ENCODE measurements around the gene RBBP8NL.

Gene RBBP8NL

GRCh38 chr20:62371588-62372041 is 55.7 kb downstream of the RBBP8NL start:
- no peak for DNase-seq (ENCODE audit: extremely low read depth, low read depth)
- no peak overlapping the region for H3K4me3 ChIP-seq (replicated peaks; ENCODE audit: low read depth, low read length)
- TF ChIP-seq, protein P1, sequence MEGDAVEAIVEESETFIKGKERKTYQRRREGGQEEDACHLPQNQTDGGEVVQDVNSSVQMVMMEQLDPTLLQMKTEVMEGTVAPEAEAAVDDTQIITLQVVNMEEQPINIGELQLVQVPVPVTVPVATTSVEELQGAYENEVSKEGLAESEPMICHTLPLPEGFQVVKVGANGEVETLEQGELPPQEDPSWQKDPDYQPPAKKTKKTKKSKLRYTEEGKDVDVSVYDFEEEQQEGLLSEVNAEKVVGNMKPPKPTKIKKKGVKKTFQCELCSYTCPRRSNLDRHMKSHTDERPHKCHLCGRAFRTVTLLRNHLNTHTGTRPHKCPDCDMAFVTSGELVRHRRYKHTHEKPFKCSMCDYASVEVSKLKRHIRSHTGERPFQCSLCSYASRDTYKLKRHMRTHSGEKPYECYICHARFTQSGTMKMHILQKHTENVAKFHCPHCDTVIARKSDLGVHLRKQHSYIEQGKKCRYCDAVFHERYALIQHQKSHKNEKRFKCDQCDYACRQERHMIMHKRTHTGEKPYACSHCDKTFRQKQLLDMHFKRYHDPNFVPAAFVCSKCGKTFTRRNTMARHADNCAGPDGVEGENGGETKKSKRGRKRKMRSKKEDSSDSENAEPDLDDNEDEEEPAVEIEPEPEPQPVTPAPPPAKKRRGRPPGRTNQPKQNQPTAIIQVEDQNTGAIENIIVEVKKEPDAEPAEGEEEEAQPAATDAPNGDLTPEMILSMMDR (IDR thresholded peaks at IDR 0.05; ENCODE audit: low read depth, low read length, missing control alignments): no peak

DNA sequence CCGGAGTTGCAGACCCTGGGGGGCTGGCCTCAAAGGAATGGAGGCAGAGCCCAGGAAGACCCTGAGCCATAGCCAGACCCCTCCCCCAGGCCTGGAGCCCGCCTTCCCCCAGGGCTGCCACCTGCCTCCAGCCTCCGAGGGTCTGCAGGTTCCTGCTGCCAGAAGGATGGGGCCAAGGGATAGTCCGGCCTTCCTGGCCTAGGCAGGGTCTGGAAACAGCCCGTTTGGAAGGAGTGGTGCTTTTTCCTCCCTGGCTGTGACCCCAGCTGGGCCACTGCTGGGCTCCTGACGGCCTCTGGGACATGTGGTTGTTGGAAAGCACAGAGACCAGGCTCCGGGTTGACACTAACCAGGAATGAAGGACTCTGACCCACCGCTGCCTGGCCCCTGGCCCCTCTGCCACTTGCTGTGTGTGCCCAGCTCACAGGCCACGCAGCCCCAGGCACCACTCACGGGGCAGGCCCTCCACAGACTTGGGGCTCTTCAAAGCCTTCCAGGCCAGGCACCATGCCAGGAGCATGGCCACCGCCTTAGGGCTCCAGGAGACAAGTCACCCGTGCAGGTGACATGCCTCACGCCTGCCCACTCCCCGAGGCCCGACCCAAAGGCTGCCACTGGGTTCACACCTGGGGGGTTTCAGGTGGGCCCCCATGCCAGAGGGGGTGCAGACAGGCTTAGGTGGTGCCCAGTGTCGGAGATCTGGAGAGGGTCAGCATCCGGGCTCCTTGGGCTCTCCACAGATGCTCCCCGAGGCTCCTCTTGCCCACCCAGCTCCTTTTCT is 56.3 kb downstream of the RBBP8NL start:
- no peak for DNase-seq (ENCODE audit: extremely low read depth, low read depth)
- TF ChIP-seq, protein P1 (IDR thresholded peaks at IDR 0.05; ENCODE audit: low read depth, low read length, missing control alignments): no peak
- no peak overlapping the region for H3K4me3 ChIP-seq (replicated peaks; ENCODE audit: low read depth, low read length)

DNA sequence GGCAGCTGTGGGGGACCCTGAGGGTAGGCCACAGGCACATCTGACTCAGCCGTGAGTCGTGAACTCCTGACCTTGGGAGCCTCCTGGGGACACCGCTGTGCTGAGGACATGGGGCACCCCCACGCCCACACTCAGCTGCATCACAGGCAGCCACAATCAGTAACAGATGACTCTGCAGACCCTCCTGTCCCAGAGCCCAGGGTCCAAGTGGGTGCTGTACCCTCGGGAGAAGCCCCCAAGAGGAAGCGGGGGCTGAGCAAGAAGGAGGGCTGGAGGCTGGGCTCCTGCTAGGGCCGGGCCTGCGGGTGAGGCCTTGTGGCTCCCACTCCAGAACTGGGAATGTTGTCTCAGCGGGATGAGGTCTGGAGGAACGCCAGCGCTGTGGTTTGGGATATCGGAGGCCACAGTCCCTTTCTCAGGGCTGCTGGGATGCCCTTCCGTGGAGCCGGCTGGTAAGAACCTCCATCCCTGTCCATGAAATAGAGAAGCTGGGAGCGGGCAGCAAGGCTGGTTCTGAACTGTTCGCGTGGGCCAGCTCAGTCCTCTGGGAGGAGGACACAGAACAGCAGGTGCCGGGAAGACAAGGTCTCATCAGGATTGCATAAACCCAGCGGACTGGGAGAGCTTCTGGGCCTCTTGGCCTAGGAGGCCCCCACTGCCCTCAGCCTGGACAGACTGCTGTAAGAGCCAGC is 57.1 kb downstream of the RBBP8NL start:
- peak; percentile 54 for DNase-seq (ENCODE audit: extremely low read depth, low read depth)
- TF ChIP-seq, protein P1 (IDR thresholded peaks at IDR 0.05; ENCODE audit: low read depth, low read length, missing control alignments): no peak
- no peak overlapping the region for H3K4me3 ChIP-seq (replicated peaks; ENCODE audit: low read depth, low read length)

- no peak for DNase-seq (ENCODE audit: extremely low read depth, low read depth)
- TF ChIP-seq, protein P1 (IDR thresholded peaks at IDR 0.05; ENCODE audit: low read depth, low read length, missing control alignments): no peak
- no peak overlapping the region for H3K4me3 ChIP-seq (replicated peaks; ENCODE audit: low read depth, low read length)
Measured at GRCh38 chr20:62369815-62370114, 57.6 kb downstream of the RBBP8NL start.

DNA sequence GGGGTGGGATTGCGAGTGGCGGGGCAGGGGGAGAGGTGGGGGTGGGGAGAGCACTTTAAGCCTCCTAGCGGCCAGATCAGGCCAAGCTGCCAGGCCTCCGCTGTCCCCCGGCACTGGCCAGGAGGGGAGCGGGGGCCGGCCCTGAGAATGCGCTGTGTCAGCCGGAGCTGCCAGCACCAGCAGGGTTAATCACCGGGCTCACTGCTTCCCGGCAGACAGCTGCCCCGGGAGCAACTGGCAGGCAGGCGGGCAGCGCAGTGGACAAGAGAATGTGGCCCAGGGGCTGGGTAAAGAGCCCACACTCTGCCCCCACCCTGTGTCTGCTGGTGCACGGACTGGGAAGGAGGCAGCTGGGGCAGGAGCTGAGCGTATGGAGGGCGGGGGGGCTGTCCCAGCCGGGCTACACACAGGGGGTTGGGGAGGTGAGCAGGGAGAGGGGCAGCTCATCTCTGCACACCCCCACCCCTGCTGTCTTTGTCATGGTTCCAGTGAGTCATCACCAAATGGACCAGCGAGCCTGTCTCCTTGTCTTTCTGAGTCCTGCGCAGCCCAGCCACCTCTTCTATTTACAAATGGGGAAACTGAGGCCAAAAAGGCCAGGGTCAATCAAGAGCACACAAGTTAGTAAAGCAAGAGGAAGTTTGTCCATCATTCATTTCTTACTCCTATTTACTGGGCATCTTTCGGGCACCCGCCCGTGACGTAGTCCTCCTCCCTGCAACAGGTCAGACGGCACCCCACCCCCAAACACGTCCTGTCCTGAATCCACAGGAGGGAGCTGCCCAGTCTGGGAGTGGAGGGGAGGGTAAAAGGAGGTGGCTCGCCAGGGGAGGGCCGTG is 58.1 kb downstream of the RBBP8NL start:
- TF ChIP-seq, protein P1 (IDR thresholded peaks at IDR 0.05; ENCODE audit: low read depth, low read length, missing control alignments): peak; percentile 24
- DNase-seq (ENCODE audit: extremely low read depth, low read depth): no peak
- H3K4me3 ChIP-seq (replicated peaks; ENCODE audit: low read depth, low read length): no peak overlapping the region

DNA sequence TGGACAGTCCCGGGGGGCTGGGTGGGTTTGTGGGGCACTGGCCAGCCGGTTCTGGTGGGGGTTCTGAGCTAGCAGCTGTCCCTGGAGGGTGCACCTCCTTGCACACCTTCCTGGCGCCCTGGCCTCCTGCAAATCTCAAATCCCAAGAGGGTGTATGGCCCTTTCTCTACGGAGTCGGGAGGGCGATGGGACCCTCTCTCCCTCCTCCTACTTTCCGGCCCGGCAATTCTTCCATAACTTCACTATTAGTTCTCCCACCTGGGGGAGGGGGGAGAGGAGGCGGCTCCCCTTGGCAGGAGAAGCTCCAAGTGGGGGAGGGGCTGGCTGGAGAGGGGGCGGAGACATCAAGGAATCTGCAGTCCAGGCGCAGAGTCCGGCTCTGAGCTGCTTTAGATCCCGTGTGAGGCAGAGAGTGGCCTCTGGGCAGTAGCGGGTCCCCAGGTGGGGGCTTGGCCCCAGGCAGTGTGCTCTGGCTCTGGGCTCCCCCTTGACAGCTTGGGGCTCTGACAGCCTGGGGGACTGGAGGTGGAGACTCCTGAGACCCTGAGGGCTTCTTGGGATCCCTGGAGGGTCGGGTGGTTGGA is 58.9 kb downstream of the RBBP8NL start:
- TF ChIP-seq, protein P1 (IDR thresholded peaks at IDR 0.05; ENCODE audit: low read depth, low read length, missing control alignments): no peak
- H3K4me3 ChIP-seq (replicated peaks; ENCODE audit: low read depth, low read length): no peak overlapping the region
- DNase-seq (ENCODE audit: extremely low read depth, low read depth): no peak

Measured in HFF-Myc (cell line).